HEK293 (cell line): ENCODE measurements around the gene POGZ.

Source experiments
- CTCF ChIA-PET: fragments of 350-600 bp; formaldehyde crosslinking; extraction: SDS; loops from one replicate; lab custom pipeline; 2021; ENCODE audit warnings: antibody characterized with exemption; lab: Yijun Ruan, JAX
- POLR2A ChIA-PET: fragments of 300-600 bp; formaldehyde crosslinking; extraction: SDS; loops from one replicate; lab custom pipeline; 2020; ENCODE audit warnings: antibody characterized with exemption, inconsistent platforms; lab: Yijun Ruan, JAX
- H3K27ac ChIP-seq: fragments of 200-500 bp; sonication (Bioruptor generic); 2 replicates; pipeline ENCODE4 v1.5.1; 2014; ENCODE audit warnings: low read depth, low read length, control low read depth, inconsistent platforms; ENCODE audit errors: extremely low read depth
- H3K36me3 ChIP-seq, 2 experiments: fragments of 200-500 bp in 1 of 2; sonication (Bioruptor generic) in 1 of 2; 1 replicate in 1 of 2; 2 replicates in 1 of 2; pipeline ENCODE4 v1.5.1; 2014 to 2017; ENCODE audit warnings: inconsistent platforms in 2 of 2, low read length in 2 of 2; ENCODE audit not compliant: control insufficient read depth in 2 of 2, insufficient read depth in 1 of 2
- H3K4me1 ChIP-seq: fragments of 200-500 bp; sonication (Bioruptor generic); 2 replicates; pipeline ENCODE4 v1.5.1; 2014; ENCODE audit warnings: mild to moderate bottlenecking, low read length, inconsistent platforms; ENCODE audit not compliant: control insufficient read depth, insufficient read depth
- H3K4me3 ChIP-seq: 2 replicates; pipeline ENCODE4 v1.5.1; 2011; ENCODE audit warnings: low read depth, mild to moderate bottlenecking, control low read depth, low read length, moderate library complexity
- H3K9me3 ChIP-seq: fragments of 200-500 bp; sonication (Bioruptor generic); 2 replicates; pipeline ENCODE4 v1.5.1; 2014; ENCODE audit warnings: low read depth, low read length, inconsistent platforms; ENCODE audit not compliant: control insufficient read depth, insufficient read depth
- GLIS1 ChIP-seq: fragments of 450-650 bp; formaldehyde crosslinking; IDR thresholded peaks from 2 replicates; pipeline ENCODE4 v1.5.1; 2016; ENCODE audit warnings: missing biosample characterization, missing genetic modification characterization
- SP7 ChIP-seq: fragments of 450-650 bp; formaldehyde crosslinking; IDR thresholded peaks from 2 replicates; pipeline ENCODE4 v1.5.1; 2016; ENCODE audit warnings: missing biosample characterization, missing genetic modification characterization
- ZBTB7A ChIP-seq: fragments of 450-650 bp; formaldehyde crosslinking; IDR thresholded peaks from 2 replicates; pipeline ENCODE4 v1.5.1; 2016; ENCODE audit warnings: low read depth, missing biosample characterization, missing genetic modification characterization
- ZIC2 ChIP-seq: fragments of 450-650 bp; formaldehyde crosslinking; IDR thresholded peaks from 2 replicates; pipeline ENCODE4 v1.5.1; 2016; ENCODE audit warnings: missing biosample characterization, missing genetic modification characterization
- ZNF121 ChIP-seq: fragments of 450-650 bp; formaldehyde crosslinking; IDR thresholded peaks from 2 replicates; pipeline ENCODE4 v1.5.1; 2016; ENCODE audit warnings: missing biosample characterization, missing genetic modification characterization
- ZNF202 ChIP-seq: fragments of 450-650 bp; formaldehyde crosslinking; IDR thresholded peaks from 2 replicates; pipeline ENCODE4 v1.5.1; 2016; ENCODE audit warnings: missing biosample characterization, missing genetic modification characterization, borderline replicate concordance
- ZNF266 ChIP-seq: fragments of 450-650 bp; formaldehyde crosslinking; IDR thresholded peaks from 2 replicates; pipeline ENCODE4 v1.5.1; 2016; ENCODE audit warnings: missing biosample characterization, missing genetic modification characterization, low read depth
- ZNF366 ChIP-seq: fragments of 450-650 bp; formaldehyde crosslinking; conservative IDR thresholded peaks from 2 replicates; pipeline ENCODE4 v1.5.1; 2016; ENCODE audit warnings: missing biosample characterization, missing genetic modification characterization
- ZNF473 ChIP-seq: fragments of 450-650 bp; formaldehyde crosslinking; IDR thresholded peaks from 2 replicates; pipeline ENCODE4 v1.5.1; 2017; ENCODE audit warnings: missing biosample characterization, missing genetic modification characterization
- ZNF510 ChIP-seq: fragments of 450-650 bp; formaldehyde crosslinking; IDR thresholded peaks from 2 replicates; pipeline ENCODE4 v1.5.1; 2018; ENCODE audit warnings: mild to moderate bottlenecking, missing genetic modification characterization, missing biosample characterization; ENCODE audit not compliant: insufficient replicate concordance
- ZNF521 ChIP-seq: fragments of 450-650 bp; formaldehyde crosslinking; IDR thresholded peaks from 2 replicates; pipeline ENCODE4 v1.5.1; 2017; ENCODE audit warnings: missing biosample characterization, mild to moderate bottlenecking, missing genetic modification characterization
- ZNF530 ChIP-seq: fragments of 450-650 bp; formaldehyde crosslinking; IDR thresholded peaks from 2 replicates; pipeline ENCODE4 v1.5.1; 2016; ENCODE audit warnings: low read depth, missing biosample characterization, missing genetic modification characterization
- ZNF629 ChIP-seq: fragments of 450-650 bp; formaldehyde crosslinking; IDR thresholded peaks from 2 replicates; pipeline ENCODE4 v1.5.1; 2017; ENCODE audit warnings: missing biosample characterization, missing genetic modification characterization
- ZNF701 ChIP-seq: fragments of 450-650 bp; formaldehyde crosslinking; IDR thresholded peaks from 2 replicates; pipeline ENCODE4 v1.5.1; 2016; ENCODE audit warnings: missing biosample characterization, missing genetic modification characterization
- ZNF791 ChIP-seq: fragments of 450-650 bp; formaldehyde crosslinking; IDR thresholded peaks from 2 replicates; pipeline ENCODE4 v1.5.1; 2016; ENCODE audit warnings: missing biosample characterization, missing genetic modification characterization
- TF ChIP-seq, protein P1 (sequence below): fragments of 450-650 bp; formaldehyde crosslinking; IDR thresholded peaks from 2 replicates; pipeline ENCODE4 v1.5.1; 2016; ENCODE audit warnings: missing biosample characterization, missing genetic modification characterization, borderline replicate concordance
- TF ChIP-seq, protein P2 (sequence below): fragments of 450-650 bp; formaldehyde crosslinking; conservative IDR thresholded peaks from 2 replicates; pipeline ENCODE4 v1.5.1; 2016; ENCODE audit warnings: low read depth, missing biosample characterization, missing genetic modification characterization
- TF ChIP-seq, protein P3 (sequence below): fragments of 450-650 bp; formaldehyde crosslinking; IDR thresholded peaks from 2 replicates; pipeline ENCODE4 v1.5.1; 2017; ENCODE audit warnings: missing biosample characterization, missing genetic modification characterization
- TF ChIP-seq, protein P4 (sequence below): fragments of 450-650 bp; IDR thresholded peaks from 2 replicates; pipeline ENCODE4 v1.5.1; 2018; ENCODE audit warnings: missing biosample characterization, missing genetic modification characterization

The POGZ gene

DNA sequence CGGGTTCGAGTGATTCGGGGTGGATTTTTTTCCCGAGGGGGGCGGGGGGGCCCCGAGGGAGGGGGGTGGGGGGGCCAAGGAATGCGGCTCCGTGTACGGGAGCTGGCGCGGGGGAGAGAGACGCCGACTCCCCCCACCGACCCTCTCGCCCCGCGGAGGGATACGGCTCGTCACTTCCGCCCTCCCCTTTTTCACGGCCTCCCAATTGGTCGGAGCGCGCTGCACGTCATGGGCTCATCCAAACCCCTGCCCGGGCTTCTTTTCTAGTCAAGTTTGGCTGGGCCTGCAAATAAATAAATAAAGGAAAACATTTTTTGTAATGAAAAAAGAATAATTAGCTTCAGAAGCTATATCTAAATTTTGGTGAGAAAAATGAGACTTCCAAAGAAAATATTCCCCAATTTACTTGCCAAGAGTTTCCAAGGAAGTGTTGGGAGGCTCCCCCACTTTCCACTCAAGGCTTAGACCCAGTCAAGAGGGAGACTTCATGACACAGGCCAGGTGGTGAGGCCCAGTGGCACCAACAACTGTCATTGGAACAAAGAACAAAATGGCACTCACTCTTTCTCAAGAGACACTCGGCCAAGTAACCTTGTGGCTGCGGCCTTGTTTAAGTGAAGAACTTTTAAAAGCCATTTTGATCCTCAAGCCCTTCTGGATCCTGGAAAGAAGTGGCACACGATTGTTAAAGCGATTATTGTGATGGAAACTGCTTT, at the start of gene POGZ (continued):
- no peak for TF ChIP-seq ZNF701 (tag by site-specific recombination)
- TF ChIP-seq ZNF521 (tag by site-specific recombination): no peak
- TF ChIP-seq ZNF530 (tag by site-specific recombination): no peak
- TF ChIP-seq ZNF202 (tag by site-specific recombination): no peak
- TF ChIP-seq ZNF791 (tag by site-specific recombination): no peak

DNA sequence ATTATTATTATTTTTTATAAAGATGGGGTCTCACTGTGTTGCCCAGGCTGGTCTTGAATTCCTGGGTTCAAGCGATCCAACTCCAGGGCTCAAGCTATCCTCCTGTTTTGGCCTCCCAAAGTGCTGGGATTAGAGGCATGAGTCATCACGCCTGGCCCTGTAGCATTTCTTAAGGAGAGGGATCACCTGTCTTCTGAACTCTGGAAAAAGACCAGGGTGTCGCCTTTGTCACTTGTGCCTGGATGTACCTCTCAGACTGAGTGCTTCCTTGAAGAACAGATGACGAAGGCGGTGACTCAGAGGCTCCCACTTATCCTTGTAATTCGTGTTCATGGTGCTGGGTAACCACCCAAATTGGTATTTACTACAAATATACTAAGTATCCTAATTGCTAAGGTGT, 49.5 kb upstream of the POGZ start:
- Histone ChIP-seq H3K4me3 (no peak overlapping the region), H3K27ac (no peak overlapping the region), H3K36me3 (no peaks in the 10 kb centered on the region), H3K4me1 (peaks cover 13% of the 10 kb centered on the region), H3K9me3 (no peaks in the 10 kb centered on the region)
- ChIA-PET POLR2A (interaction anchor here (0.7 kb wide), 1 partner anchor 110 kb away, joined by 6 read pairs; no protein-coding TSS in a partner anchor), CTCF (no interaction called here)
- TF ChIP-seq SP7 (tag by site-specific recombination): peak; percentile 94
- TF ChIP-seq GLIS1: peak; percentile 39
- TF ChIP-seq, protein P1, sequence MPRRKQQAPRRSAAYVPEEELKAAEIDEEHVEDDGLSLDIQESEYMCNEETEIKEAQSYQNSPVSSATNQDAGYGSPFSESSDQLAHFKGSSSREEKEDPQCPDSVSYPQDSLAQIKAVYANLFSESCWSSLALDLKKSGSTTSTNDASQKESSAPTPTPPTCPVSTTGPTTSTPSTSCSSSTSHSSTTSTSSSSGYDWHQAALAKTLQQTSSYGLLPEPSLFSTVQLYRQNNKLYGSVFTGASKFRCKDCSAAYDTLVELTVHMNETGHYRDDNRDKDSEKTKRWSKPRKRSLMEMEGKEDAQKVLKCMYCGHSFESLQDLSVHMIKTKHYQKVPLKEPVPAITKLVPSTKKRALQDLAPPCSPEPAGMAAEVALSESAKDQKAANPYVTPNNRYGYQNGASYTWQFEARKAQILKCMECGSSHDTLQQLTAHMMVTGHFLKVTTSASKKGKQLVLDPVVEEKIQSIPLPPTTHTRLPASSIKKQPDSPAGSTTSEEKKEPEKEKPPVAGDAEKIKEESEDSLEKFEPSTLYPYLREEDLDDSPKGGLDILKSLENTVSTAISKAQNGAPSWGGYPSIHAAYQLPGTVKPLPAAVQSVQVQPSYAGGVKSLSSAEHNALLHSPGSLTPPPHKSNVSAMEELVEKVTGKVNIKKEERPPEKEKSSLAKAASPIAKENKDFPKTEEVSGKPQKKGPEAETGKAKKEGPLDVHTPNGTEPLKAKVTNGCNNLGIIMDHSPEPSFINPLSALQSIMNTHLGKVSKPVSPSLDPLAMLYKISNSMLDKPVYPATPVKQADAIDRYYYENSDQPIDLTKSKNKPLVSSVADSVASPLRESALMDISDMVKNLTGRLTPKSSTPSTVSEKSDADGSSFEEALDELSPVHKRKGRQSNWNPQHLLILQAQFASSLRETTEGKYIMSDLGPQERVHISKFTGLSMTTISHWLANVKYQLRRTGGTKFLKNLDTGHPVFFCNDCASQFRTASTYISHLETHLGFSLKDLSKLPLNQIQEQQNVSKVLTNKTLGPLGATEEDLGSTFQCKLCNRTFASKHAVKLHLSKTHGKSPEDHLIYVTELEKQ (tag by site-specific recombination): 0 out of 2 replicates have a peak, but pooled peaks have one; percentile 20
- TF ChIP-seq, protein P2, sequence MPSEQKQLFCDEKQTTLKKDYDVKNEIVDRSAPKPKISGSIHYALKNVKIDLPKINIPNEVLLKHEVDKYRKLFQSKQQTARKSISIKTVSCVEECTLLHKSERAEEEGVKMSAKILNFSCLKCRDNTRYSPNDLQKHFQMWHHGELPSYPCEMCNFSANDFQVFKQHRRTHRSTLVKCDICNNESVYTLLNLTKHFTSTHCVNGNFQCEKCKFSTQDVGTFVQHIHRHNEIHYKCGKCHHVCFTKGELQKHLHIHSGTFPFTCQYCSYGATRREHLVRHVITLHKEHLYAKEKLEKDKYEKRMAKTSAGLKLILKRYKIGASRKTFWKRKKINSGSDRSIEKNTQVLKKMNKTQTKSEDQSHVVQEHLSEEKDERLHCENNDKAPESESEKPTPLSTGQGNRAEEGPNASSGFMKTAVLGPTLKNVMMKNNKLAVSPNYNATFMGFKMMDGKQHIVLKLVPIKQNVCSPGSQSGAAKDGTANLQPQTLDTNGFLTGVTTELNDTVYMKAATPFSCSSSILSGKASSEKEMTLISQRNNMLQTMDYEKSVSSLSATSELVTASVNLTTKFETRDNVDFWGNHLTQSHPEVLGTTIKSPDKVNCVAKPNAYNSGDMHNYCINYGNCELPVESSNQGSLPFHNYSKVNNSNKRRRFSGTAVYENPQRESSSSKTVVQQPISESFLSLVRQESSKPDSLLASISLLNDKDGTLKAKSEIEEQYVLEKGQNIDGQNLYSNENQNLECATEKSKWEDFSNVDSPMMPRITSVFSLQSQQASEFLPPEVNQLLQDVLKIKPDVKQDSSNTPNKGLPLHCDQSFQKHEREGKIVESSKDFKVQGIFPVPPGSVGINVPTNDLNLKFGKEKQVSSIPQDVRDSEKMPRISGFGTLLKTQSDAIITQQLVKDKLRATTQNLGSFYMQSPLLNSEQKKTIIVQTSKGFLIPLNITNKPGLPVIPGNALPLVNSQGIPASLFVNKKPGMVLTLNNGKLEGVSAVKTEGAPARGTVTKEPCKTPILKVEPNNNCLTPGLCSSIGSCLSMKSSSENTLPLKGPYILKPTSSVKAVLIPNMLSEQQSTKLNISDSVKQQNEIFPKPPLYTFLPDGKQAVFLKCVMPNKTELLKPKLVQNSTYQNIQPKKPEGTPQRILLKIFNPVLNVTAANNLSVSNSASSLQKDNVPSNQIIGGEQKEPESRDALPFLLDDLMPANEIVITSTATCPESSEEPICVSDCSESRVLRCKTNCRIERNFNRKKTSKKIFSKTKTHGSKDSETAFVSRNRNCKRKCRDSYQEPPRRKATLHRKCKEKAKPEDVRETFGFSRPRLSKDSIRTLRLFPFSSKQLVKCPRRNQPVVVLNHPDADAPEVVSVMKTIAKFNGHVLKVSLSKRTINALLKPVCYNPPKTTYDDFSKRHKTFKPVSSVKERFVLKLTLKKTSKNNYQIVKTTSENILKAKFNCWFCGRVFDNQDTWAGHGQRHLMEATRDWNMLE (tag by site-specific recombination): no peak
- TF ChIP-seq ZNF473 (tag by site-specific recombination): no peak
- TF ChIP-seq ZNF266 (tag by site-specific recombination): no peak
- peak; percentile 49 for TF ChIP-seq ZNF366
- TF ChIP-seq, protein P3, sequence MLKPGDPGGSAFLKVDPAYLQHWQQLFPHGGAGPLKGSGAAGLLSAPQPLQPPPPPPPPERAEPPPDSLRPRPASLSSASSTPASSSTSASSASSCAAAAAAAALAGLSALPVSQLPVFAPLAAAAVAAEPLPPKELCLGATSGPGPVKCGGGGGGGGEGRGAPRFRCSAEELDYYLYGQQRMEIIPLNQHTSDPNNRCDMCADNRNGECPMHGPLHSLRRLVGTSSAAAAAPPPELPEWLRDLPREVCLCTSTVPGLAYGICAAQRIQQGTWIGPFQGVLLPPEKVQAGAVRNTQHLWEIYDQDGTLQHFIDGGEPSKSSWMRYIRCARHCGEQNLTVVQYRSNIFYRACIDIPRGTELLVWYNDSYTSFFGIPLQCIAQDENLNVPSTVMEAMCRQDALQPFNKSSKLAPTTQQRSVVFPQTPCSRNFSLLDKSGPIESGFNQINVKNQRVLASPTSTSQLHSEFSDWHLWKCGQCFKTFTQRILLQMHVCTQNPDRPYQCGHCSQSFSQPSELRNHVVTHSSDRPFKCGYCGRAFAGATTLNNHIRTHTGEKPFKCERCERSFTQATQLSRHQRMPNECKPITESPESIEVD (tag by site-specific recombination): 0 out of 2 replicates have a peak, but pooled peaks have one; percentile 11
- TF ChIP-seq ZNF510 (tag by site-specific recombination): no peak
- peak; percentile 68 for TF ChIP-seq ZNF629
- TF ChIP-seq, protein P4, sequence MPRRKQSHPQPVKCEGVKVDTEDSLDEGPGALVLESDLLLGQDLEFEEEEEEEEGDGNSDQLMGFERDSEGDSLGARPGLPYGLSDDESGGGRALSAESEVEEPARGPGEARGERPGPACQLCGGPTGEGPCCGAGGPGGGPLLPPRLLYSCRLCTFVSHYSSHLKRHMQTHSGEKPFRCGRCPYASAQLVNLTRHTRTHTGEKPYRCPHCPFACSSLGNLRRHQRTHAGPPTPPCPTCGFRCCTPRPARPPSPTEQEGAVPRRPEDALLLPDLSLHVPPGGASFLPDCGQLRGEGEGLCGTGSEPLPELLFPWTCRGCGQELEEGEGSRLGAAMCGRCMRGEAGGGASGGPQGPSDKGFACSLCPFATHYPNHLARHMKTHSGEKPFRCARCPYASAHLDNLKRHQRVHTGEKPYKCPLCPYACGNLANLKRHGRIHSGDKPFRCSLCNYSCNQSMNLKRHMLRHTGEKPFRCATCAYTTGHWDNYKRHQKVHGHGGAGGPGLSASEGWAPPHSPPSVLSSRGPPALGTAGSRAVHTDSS (tag by site-specific recombination): no peak
- TF ChIP-seq ZBTB7A (tag by site-specific recombination): no peak
- TF ChIP-seq ZNF121: peak; percentile 70
- TF ChIP-seq ZIC2 (tag by site-specific recombination): no peak
